A549 (cell line): ENCODE data around the gene SARS1. TPM values are rescaled to one million over a fixed set of nuclear protein-coding genes. Genes with fewer than 3 reads are reported as not detected.

Experiments used
- ATAC-seq, 2 experiments: fragments of 200-7000 bp in 1 of 2; fragments of >200 bp in 1 of 2; cut with Nextera tagmentation in 1 of 2; cut with Tn5 transposase in 1 of 2; 3 replicates each; pipeline versions ENCODE4 v1.8.0 to v1.9.1; 2018 to 2020; ENCODE audit warnings: mild to moderate bottlenecking in 1 of 2, moderate library complexity in 1 of 2
- CTCF ChIA-PET: fragments of 300-600 bp; sonication (Branson Sonifier 250); formaldehyde crosslinking; extraction: SDS; loops from one replicate; lab custom pipeline; 2021; ENCODE audit warnings: antibody characterized with exemption, inconsistent platforms; lab: Yijun Ruan, JAX
- POLR2A ChIA-PET: fragments of 350-600 bp; formaldehyde crosslinking; extraction: SDS; loops from one replicate; lab custom pipeline; 2021; ENCODE audit warnings: antibody characterized with exemption, inconsistent platforms; lab: Yijun Ruan, JAX
- DNase-seq, 2 experiments: peaks; one replicate each; pipeline versions ENCODE4 v3.0.0 to v3.0.0-alpha.2; 2011 to 2016; ENCODE audit warnings: low read depth in 1 of 2, low spot score in 1 of 2
- FAIRE-seq: peaks from 2 replicates; lab custom pipeline; 2011; peaks lifted over from hg19 to GRCh38; lab: Jason Lieb, UNC
- H3K27ac ChIP-seq, 2 experiments: fragments of >200 bp; sonication (Bioruptor Twin); formaldehyde crosslinking; 3 replicates each; pipeline ENCODE4 v1.5.1; 2016 to 2017
- H3K4me1 ChIP-seq: fragments of >200 bp; sonication (Bioruptor Twin); formaldehyde crosslinking; 3 replicates; pipeline ENCODE4 v1.6.1; 2016
- H3K4me2 ChIP-seq: fragments of >200 bp; sonication (Bioruptor Twin); formaldehyde crosslinking; 3 replicates; pipeline ENCODE4 v1.6.1; 2016
- H3K4me3 ChIP-seq: fragments of >200 bp; sonication (Bioruptor Twin); formaldehyde crosslinking; 3 replicates; pipeline ENCODE4 v1.5.1; 2016
- H3K9me3 ChIP-seq: fragments of >200 bp; sonication (Bioruptor Twin); formaldehyde crosslinking; 3 replicates; pipeline ENCODE4 v1.6.1; 2016
- BHLHE40 ChIP-seq: IDR thresholded peaks from 2 replicates; pipeline ENCODE4 v1.6.1; 2012; ENCODE audit warnings: low read depth, low read length, inconsistent platforms
- CBX2 ChIP-seq: fragments of 200-600 bp; sonication (generic); IDR thresholded peaks from 2 replicates; pipeline ENCODE4 v1.6.1; 2016; ENCODE audit warnings: low read depth, mild to moderate bottlenecking, borderline replicate concordance
- CEBPB ChIP-seq, 2 experiments: fragments of >200 bp in 1 of 2; sonication (Bioruptor Twin) in 1 of 2; formaldehyde crosslinking in 1 of 2; IDR thresholded peaks; 2 replicates each; pipeline ENCODE4 v1.6.1; 2012 to 2016
- FOSB ChIP-seq: fragments of 250-450 bp; sonication (Bioruptor Pico); IDR thresholded peaks from 2 replicates; pipeline ENCODE4 v1.5.0; 2020; ENCODE audit warnings: mild to moderate bottlenecking, moderate library complexity
- FOSL2 ChIP-seq, 2 experiments: fragments of 450-650 bp in 1 of 2; fragments of >200 bp in 1 of 2; sonication (Bioruptor Twin) in 1 of 2; formaldehyde crosslinking; IDR thresholded peaks; 2 replicates each; pipeline versions ENCODE4 v1.5.0 to v1.6.1; 2016 to 2020; ENCODE audit warnings: mild to moderate bottlenecking in 1 of 2, moderate library complexity in 1 of 2
- FOXS1 ChIP-seq: fragments of 250-450 bp; sonication (Bioruptor Pico); IDR thresholded peaks from 2 replicates; pipeline ENCODE4 v1.5.0; 2020; ENCODE audit warnings: mild to moderate bottlenecking, moderate library complexity
- HOXB5 ChIP-seq: fragments of 250-450 bp; sonication (Bioruptor Pico); IDR thresholded peaks from 2 replicates; pipeline ENCODE4 v1.5.0; 2020; ENCODE audit warnings: mild to moderate bottlenecking, moderate library complexity
- JUN ChIP-seq, 2 experiments: fragments of >200 bp; sonication (Bioruptor Twin); formaldehyde crosslinking; IDR thresholded peaks; 2 replicates in 1 of 2; 3 replicates in 1 of 2; pipeline ENCODE4 v1.6.1; 2016 to 2017
- KDM5A ChIP-seq: fragments of 200-600 bp; sonication (generic); IDR thresholded peaks from 2 replicates; pipeline ENCODE4 v1.6.1; 2016; ENCODE audit warnings: antibody characterized with exemption, mild to moderate bottlenecking
- NFE2L2 ChIP-seq: fragments of 150-350 bp; conservative IDR thresholded peaks from 2 replicates; pipeline ENCODE4 v1.6.1; 2014; ENCODE audit warnings: low read length
- NPAS2 ChIP-seq: fragments of 250-450 bp; sonication (Bioruptor Pico); IDR thresholded peaks from 2 replicates; pipeline ENCODE4 v1.8.0; 2022; ENCODE audit warnings: mild to moderate bottlenecking, moderate library complexity, borderline replicate concordance
- RAD21 ChIP-seq, 2 experiments: fragments of >200 bp in 1 of 2; sonication (Bioruptor Twin) in 1 of 2; formaldehyde crosslinking in 1 of 2; IDR thresholded peaks in 1 of 2; conservative IDR thresholded peaks in 1 of 2; 2 replicates in 1 of 2; 3 replicates in 1 of 2; pipeline ENCODE4 v1.6.1; 2012 to 2018; ENCODE audit warnings: inconsistent platforms in 1 of 2
- RCOR1 ChIP-seq: fragments of 150-350 bp; IDR thresholded peaks from 2 replicates; pipeline ENCODE4 v1.6.1; 2014; ENCODE audit warnings: antibody characterized with exemption, low read length, low read depth
- RFX5 ChIP-seq: fragments of 450-650 bp; IDR thresholded peaks from 2 replicates; pipeline ENCODE4 v1.7.1; 2014; ENCODE audit warnings: antibody characterized with exemption, mild to moderate bottlenecking, moderate library complexity
- ZFP36 ChIP-seq: fragments of 450-650 bp; IDR thresholded peaks from 2 replicates; pipeline ENCODE4 v1.6.1; 2014; ENCODE audit warnings: borderline replicate concordance; ENCODE audit not compliant: partially characterized antibody
- ZNF302 ChIP-seq: fragments of 250-450 bp; sonication (Bioruptor Pico); IDR thresholded peaks from 2 replicates; pipeline ENCODE4 v1.9.0; 2021; ENCODE audit warnings: inconsistent platforms, mild to moderate bottlenecking, moderate library complexity
- ZSCAN20 ChIP-seq: fragments of 250-450 bp; sonication (Bioruptor Pico); IDR thresholded peaks from 2 replicates; pipeline ENCODE4 v1.8.0; 2022; ENCODE audit warnings: mild to moderate bottlenecking, moderate library complexity
- WGBS: methylation state at CpG from one replicate; pipeline ENCODE4 v1.1.6; 2017; ENCODE audit errors: missing lambda C conversion rate; 5-methylcytosine and 5-hydroxymethylcytosine counted together
- polyA plus RNA-seq, 4 experiments: library from polyadenylated mRNA; depleted of rRNA in 3 of 4; stranded (reverse); fragments of >200 nt; fragmentation: RNase III in 1 of 4; extraction: RNeasy Plus Mini Kit Qiagen cat#74134 plus additional on column Dnase treatment in 1 of 4; gene quantifications; 2 replicates in 3 of 4; 3 replicates in 1 of 4; pipeline ENCODE4 v1.2.3, GENCODE V29; 2011 to 2017
- TF ChIP-seq, protein P1 (sequence below): fragments of 150-350 bp; IDR thresholded peaks from 2 replicates; pipeline ENCODE4 v1.6.1; 2014; ENCODE audit warnings: low read depth, mild to moderate bottlenecking, low read length
- TF ChIP-seq, protein P2 (sequence below): fragments of 450-650 bp; IDR thresholded peaks from 2 replicates; pipeline ENCODE4 v1.6.1; 2014; ENCODE audit warnings: antibody characterized with exemption
- TF ChIP-seq, protein P3 (sequence below): fragments of >200 bp; sonication (Bioruptor Twin); formaldehyde crosslinking; IDR thresholded peaks from 3 replicates; pipeline ENCODE4 v1.5.1; 2016
- TF ChIP-seq, protein P4 (sequence below): fragments of >200 bp; sonication (Bioruptor Twin); formaldehyde crosslinking; IDR thresholded peaks from 2 replicates; pipeline ENCODE4 v1.6.1; 2016
- TF ChIP-seq, protein P5 (sequence below): IDR thresholded peaks from 2 replicates; pipeline ENCODE4 v1.6.1; 2012

SARS1 gene
- polyA plus RNA-seq, 2 of the 4 experiments (the other 2 are of a cell fraction): 103 to 152 TPM

DNA sequence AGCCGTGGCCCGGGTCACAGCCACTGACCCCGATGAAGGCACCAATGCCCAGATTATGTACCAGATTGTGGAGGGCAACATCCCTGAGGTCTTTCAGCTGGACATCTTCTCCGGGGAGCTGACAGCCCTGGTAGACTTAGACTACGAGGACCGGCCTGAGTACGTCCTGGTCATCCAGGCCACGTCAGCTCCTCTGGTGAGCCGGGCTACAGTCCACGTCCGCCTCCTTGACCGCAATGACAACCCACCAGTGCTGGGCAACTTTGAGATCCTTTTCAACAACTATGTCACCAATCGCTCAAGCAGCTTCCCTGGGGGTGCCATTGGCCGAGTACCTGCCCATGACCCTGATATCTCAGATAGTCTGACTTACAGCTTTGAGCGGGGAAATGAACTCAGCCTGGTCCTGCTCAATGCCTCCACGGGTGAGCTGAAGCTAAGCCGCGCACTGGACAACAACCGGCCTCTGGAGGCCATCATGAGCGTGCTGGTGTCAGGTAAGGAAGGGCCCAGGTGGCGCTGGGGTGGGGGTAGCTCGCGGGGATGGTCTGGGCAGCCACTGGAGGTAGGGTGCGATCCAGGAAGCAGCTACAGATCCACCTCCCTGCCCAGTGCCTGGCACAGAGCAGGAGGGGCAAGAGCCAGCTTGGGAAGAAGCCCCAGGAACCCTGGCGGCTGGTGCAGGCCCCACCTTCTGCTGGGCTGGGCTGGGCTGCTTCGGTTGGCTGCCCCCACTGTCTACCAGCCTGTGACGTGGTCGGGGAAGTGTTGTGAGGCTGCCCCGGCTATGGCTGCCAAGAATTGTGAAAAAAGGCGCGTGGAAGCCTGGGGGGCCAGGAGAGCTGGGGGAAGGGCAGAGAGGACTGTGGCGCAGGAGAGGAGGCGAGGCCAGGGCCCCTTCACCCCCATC, 39.4 kb downstream of the SARS1 start:
- WGBS: 90% methylated on average over 33 of the region's 33 CpGs
- peaks cover 20% of the 10 kb centered on the region for H3K4me1 ChIP-seq
- H3K9me3 ChIP-seq: no peaks in the 10 kb centered on the region
- ATAC-seq: no peak
- no peak for TF ChIP-seq ZSCAN20
- no peak for TF ChIP-seq KDM5A
- no peak for FAIRE-seq
- POLR2A ChIA-PET: interaction anchor here (1.0 kb wide), 1 partner anchor 40 kb away, joined by 3 read pairs; the partner anchor contains the start of gene SARS1
- H3K27ac ChIP-seq: peak overlapping the region in 1 of 2 experiments; percentile 69; a peak in 2 of 6 replicates
- H3K4me2 ChIP-seq: peak overlapping the region; percentile 53; the same call in 1 of the 3 replicates
- H3K4me3 ChIP-seq: no peak overlapping the region
- CTCF ChIA-PET: interaction anchor here (0.7 to 4.6 kb wide), 7 partner anchors 10 to 279 kb away, joined by 3 to 29 read pairs (median 3); partner anchors contain the start of gene SORT1
- DNase-seq: no peak

DNA sequence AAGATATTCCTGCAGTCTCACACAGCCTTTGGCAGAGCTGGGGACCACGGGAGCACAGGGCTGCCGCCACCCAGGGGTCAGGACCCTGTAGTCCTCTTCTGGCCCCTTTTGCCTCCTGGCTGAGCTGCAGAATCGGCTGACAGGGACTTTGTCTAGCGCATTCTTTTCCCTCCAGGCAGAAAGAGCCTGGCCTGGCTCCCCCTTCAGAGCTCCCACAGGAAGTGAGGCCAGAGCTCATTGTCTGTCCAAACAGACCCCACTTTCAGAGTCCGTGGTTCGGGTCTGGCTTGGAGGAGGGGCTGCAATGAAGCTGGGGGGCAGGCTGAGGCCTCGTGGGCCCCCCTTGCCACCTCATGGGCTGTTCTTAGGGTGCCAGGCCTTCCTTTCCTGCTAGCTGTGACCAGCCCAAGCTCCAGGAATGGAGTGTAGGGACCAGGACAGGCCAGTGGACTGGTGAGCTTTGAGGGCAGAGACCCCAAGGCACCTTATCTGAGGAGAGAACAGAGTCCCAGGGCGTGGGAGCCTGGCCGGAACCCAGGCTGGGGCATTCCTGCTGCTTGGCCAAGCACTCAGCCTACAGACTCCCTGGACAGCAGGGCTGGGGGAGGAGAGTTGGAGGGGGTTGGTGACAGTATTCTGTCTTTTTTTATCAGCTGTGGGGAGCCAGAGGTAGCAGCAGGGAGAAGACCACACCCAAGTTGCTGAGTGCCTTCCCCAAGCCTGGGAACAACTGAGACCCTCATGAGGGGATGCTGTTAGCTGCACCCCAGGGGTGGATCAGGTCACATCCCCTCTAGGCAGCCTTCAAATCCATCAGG, 40.3 kb downstream of the SARS1 start:
- ATAC-seq (no peak), FAIRE-seq (no peak), DNase-seq (no peak)
- Histone ChIP-seq H3K4me2 (peak overlapping the region; percentile 53), H3K4me3 (no peak overlapping the region), H3K27ac (peak overlapping the region in 1 of 2 experiments; percentile 69; a peak in 3 of 6 replicates), H3K4me1 (peaks cover 17% of the 10 kb centered on the region), H3K9me3 (no peaks in the 10 kb centered on the region)
- POLR2A ChIA-PET: interaction anchor here (1.0 kb wide), 1 partner anchor 40 kb away, joined by 3 read pairs; the partner anchor contains the start of gene SARS1
- no peak for TF ChIP-seq NFE2L2
- TF ChIP-seq, all 56 proteins: peak for 0
- 62% methylated on average over 8 of the region's 9 CpGs for WGBS
- CTCF ChIA-PET: interaction anchor here (0.6 to 4.6 kb wide), 11 partner anchors 10 to 279 kb away, joined by 3 to 29 read pairs (median 3); partner anchors contain the start of gene SORT1

DNA sequence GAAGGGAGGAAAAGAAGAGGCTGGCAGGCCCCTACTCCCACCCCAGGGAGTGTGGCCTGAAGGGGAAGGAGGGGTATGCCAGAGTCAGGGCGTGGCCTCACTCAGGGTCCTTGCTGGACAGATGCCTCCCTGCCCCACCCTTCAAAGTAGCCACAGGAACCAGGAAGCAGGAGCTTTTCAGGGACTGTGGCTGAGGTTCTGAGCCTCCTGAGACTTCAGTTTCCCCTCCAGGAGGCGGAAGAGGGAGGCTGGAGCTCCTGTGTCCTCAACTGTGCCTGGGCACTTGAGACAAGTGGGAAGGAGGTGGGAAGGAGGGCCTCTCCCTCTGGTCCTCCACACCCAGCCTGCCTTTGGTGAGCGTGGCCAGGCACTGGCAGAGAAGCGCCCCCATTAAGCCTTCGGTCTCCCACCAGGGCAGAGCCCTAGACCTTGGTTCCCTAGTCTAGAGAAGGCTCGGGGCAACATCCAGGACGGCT, 40.9 kb downstream of the SARS1 start:
- peak overlapping the region; percentile 53 for H3K4me2 ChIP-seq
- H3K27ac ChIP-seq: peak overlapping the region in 1 of 2 experiments; percentile 69; a peak in 3 of 6 replicates
- WGBS: 89% methylated on average over 5 of the region's 7 CpGs
- no peaks in the 10 kb centered on the region for H3K9me3 ChIP-seq
- ATAC-seq (peak in 1 of 2 experiments; percentile 23; a peak in 1 of 6 replicates), DNase-seq (peak in 1 of 2 experiments; percentile 22), FAIRE-seq (no peak)
- TF ChIP-seq, protein P1, sequence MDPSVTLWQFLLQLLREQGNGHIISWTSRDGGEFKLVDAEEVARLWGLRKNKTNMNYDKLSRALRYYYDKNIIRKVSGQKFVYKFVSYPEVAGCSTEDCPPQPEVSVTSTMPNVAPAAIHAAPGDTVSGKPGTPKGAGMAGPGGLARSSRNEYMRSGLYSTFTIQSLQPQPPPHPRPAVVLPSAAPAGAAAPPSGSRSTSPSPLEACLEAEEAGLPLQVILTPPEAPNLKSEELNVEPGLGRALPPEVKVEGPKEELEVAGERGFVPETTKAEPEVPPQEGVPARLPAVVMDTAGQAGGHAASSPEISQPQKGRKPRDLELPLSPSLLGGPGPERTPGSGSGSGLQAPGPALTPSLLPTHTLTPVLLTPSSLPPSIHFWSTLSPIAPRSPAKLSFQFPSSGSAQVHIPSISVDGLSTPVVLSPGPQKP: no peak
- TF ChIP-seq, protein P2, sequence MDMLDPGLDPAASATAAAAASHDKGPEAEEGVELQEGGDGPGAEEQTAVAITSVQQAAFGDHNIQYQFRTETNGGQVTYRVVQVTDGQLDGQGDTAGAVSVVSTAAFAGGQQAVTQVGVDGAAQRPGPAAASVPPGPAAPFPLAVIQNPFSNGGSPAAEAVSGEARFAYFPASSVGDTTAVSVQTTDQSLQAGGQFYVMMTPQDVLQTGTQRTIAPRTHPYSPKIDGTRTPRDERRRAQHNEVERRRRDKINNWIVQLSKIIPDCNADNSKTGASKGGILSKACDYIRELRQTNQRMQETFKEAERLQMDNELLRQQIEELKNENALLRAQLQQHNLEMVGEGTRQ: no peak
- TF ChIP-seq FOXS1 (CRISPR knock-in tag): no peak
- no peak for TF ChIP-seq CBX2
- no peak for TF ChIP-seq BHLHE40
- no peak for TF ChIP-seq HOXB5 (CRISPR knock-in tag)
- TF ChIP-seq ZFP36: no peak
- TF ChIP-seq, protein P3, sequence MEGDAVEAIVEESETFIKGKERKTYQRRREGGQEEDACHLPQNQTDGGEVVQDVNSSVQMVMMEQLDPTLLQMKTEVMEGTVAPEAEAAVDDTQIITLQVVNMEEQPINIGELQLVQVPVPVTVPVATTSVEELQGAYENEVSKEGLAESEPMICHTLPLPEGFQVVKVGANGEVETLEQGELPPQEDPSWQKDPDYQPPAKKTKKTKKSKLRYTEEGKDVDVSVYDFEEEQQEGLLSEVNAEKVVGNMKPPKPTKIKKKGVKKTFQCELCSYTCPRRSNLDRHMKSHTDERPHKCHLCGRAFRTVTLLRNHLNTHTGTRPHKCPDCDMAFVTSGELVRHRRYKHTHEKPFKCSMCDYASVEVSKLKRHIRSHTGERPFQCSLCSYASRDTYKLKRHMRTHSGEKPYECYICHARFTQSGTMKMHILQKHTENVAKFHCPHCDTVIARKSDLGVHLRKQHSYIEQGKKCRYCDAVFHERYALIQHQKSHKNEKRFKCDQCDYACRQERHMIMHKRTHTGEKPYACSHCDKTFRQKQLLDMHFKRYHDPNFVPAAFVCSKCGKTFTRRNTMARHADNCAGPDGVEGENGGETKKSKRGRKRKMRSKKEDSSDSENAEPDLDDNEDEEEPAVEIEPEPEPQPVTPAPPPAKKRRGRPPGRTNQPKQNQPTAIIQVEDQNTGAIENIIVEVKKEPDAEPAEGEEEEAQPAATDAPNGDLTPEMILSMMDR: no peak
- no peak for TF ChIP-seq ZNF302
- TF ChIP-seq, protein P4, sequence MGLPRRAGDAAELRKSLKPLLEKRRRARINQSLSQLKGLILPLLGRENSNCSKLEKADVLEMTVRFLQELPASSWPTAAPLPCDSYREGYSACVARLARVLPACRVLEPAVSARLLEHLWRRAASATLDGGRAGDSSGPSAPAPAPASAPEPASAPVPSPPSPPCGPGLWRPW: no peak
- TF ChIP-seq NPAS2 (CRISPR knock-in tag): no peak
- TF ChIP-seq FOSL2 (IDR thresholded peaks at IDR 0.05): no peak
- TF ChIP-seq FOSL2 (CRISPR knock-in tag; IDR thresholded peaks at IDR 0.05): no peak
- TF ChIP-seq CEBPB (IDR thresholded peaks at IDR 0.05): no peak
- no peak for TF ChIP-seq RAD21 (conservative IDR thresholded peaks at IDR 0.05 in 1 of 2, IDR thresholded peaks at IDR 0.05 in 1 of 2)
- TF ChIP-seq, protein P5, sequence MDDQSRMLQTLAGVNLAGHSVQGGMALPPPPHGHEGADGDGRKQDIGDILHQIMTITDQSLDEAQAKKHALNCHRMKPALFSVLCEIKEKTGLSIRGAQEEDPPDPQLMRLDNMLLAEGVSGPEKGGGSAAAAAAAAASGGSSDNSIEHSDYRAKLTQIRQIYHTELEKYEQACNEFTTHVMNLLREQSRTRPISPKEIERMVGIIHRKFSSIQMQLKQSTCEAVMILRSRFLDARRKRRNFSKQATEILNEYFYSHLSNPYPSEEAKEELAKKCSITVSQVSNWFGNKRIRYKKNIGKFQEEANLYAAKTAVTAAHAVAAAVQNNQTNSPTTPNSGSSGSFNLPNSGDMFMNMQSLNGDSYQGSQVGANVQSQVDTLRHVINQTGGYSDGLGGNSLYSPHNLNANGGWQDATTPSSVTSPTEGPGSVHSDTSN: no peak
- no peak for TF ChIP-seq FOSB (CRISPR knock-in tag)
- no peak for TF ChIP-seq RFX5
- TF ChIP-seq JUN (IDR thresholded peaks at IDR 0.05): no peak
- no peak for TF ChIP-seq RCOR1
- H3K4me3 ChIP-seq: no peak overlapping the region
- CTCF ChIA-PET: interaction anchor here (0.6 to 4.6 kb wide), 6 partner anchors 9 to 278 kb away, joined by 3 to 29 read pairs (median 4); partner anchors contain the start of gene SORT1
- POLR2A ChIA-PET: no interaction called here
- peaks cover 15% of the 10 kb centered on the region for H3K4me1 ChIP-seq
